ENCODE data around the gene PPFIBP1. TPM values are rescaled to one million over a fixed set of nuclear protein-coding genes. Genes with fewer than 3 reads are reported as not detected.

The PPFIBP1 gene
- total and polyA plus RNA-seq, 2 of the 8 experiments (the other 6 are each of a cell fraction or from before 2014, with no cell fraction given): 7.7 to 31.3 TPM

- TF ChIP-seq CTCF (IDR thresholded peaks at IDR 0.05; ENCODE audit: control extremely low read depth in 1 of 3, insufficient read depth in 1 of 3, low read depth in 1 of 3, low read length in 3 of 3) (no peak), ZNF274 (IDR thresholded peaks at IDR 0.05; ENCODE audit: borderline replicate concordance, extremely low read depth, low read length) (no peak), SIX5 (IDR thresholded peaks at IDR 0.05; ENCODE audit: low read depth, low read length) (no peak), RAD21 (IDR thresholded peaks at IDR 0.05 in 1 of 2, conservative IDR thresholded peaks at IDR 0.05 in 1 of 2; ENCODE audit: low read depth in 2 of 2, low read length in 2 of 2) (no peak), HDAC6 (IDR thresholded peaks at IDR 0.05; ENCODE audit: low read depth, low read length) (no peak), CBX5 (IDR thresholded peaks at IDR 0.05; ENCODE audit: low read depth, low read length) (no peak), SUZ12 (IDR thresholded peaks at IDR 0.05; ENCODE audit: low read length) (no peak), TAF1 (IDR thresholded peaks at IDR 0.05; ENCODE audit: low read depth, low read length) (no peak), TAF7 (optimal IDR thresholded peaks at IDR 0.05; ENCODE audit: borderline replicate concordance, low read depth, low read length) (no peak)
Observed at GRCh38 chr12:27513155-27513824, 10.7 kb upstream of the PPFIBP1 start (continued).

All from H1 (cell line).